ENCODE data around the gene DNAAF5. TPM values are rescaled to one million over a fixed set of nuclear protein-coding genes. Genes with fewer than 3 reads are reported as not detected.

Gene DNAAF5
- total and polyA plus RNA-seq, 8 donors = 6.7 to 210 (median 22.4) TPM

GRCh38 chr7:772392-772791 lies 45.9 kb downstream of the DNAAF5 start:
- DNase-seq = no peak
- peaks cover 22 to 47% (median 30%) of the 10 kb centered on the region in 4 donors for H3K4me1 ChIP-seq
- no peak overlapping the region for H3K4me3 ChIP-seq
- H3K9me3 ChIP-seq = no peaks in the 10 kb centered on the region
- intact Hi-C loops (cut with DNase I; ENCODE audit: low total_unique reads) = loop anchor here (10.0 kb wide), 1 partner anchor 448 kb away; no protein-coding TSS in a partner anchor
- no peaks in the 10 kb centered on the region for H3K27me3 ChIP-seq
- 88 to 96% (median 91%) methylated on average over 13 of the region's 13 CpGs for WGBS, 5 donors
- TF ChIP-seq POLR2AphosphoS5 (IDR thresholded peaks at IDR 0.05) = no peak
- TF ChIP-seq CTCF (IDR thresholded peaks at IDR 0.05) = no peak
- TF ChIP-seq EP300 (IDR thresholded peaks at IDR 0.05) = no peak
- TF ChIP-seq POLR2A (IDR thresholded peaks at IDR 0.05) = no peak
- peak overlapping the region in 3 of 5 donors; percentile 73 to 90 (median 82) for H3K27ac ChIP-seq
- peaks cover 0 to 68% (median 58%) of the 10 kb centered on the region in 4 donors for H3K36me3 ChIP-seq

DNA sequence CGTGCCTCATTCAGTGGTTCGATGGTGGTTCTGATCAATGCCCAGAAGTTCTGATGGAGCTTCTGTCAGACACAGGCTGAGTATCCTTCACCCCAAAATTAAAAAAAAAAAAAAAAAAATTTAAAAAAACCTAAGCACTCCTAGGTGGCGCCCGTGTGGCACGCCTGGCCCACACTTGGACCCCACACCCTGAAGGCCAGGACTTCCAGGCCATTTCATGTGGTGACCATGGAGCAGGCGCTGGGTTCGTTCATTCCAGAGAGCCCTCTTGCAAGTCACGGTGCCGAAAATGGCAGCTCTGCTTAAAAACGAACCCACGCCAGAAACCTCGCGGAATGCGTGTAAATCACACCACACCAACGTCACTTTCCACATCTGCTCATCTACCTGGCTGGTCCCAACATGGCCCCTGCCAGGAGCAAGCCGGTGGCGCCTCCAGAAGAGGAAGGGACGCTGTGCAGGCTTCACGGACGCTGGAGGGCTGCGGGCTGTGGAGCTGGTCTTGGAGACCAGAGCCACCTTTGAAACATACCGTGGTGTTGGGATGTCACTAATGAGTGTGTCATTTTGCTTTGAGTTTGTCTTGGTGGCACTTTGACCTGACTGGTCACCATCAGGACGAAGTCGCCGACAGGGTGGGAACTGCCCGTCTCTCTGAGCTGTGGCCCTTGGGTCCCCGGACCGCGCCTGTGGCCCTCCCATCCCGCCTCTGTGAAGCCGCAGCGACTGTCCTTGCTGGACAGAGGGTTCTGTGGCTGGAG lies 46.5 kb downstream of the DNAAF5 start:
- no peaks in the 10 kb centered on the region for H3K27me3 ChIP-seq
- H3K9me3 ChIP-seq = no peaks in the 10 kb centered on the region
- TF ChIP-seq CTCF (IDR thresholded peaks at IDR 0.05) = no peak
- TF ChIP-seq EP300 (IDR thresholded peaks at IDR 0.05) = no peak
- TF ChIP-seq POLR2AphosphoS5 (IDR thresholded peaks at IDR 0.05) = no peak
- TF ChIP-seq POLR2A (IDR thresholded peaks at IDR 0.05) = no peak
- peaks cover 0 to 68% (median 64%) of the 10 kb centered on the region in 4 donors for H3K36me3 ChIP-seq
- H3K27ac ChIP-seq = peak overlapping the region in 1 of 5 donors; percentile 90
- no peak overlapping the region for H3K4me3 ChIP-seq
- H3K4me1 ChIP-seq = peaks cover 22 to 47% (median 30%) of the 10 kb centered on the region in 4 donors
- 93 to 95% (median 94%) methylated on average over 32 of the region's 32 CpGs for WGBS, 5 donors
- DNase-seq = no peak
- intact Hi-C loops (cut with DNase I; ENCODE audit: low total_unique reads) = loop anchor here (10.0 kb wide), 1 partner anchor 448 kb away; no protein-coding TSS in a partner anchor

DNA sequence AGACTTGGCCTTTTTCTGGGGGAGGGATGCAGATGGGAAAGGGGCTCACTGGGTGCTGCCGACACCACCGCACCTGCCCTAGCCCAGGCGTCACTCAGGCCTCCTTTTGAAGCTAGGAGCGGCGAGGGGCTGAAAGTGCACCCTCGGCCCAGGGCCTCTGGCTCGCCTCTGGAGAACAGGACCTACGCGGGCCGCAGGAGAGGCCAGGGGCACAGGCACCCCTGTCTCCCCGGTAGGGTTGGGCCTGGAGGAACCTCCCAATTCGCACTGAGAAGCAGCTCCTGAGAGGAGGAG lies 47.1 kb downstream of the DNAAF5 start:
- H3K27ac ChIP-seq = peak overlapping the region in 1 of 5 donors; percentile 90
- peaks cover 0 to 73% (median 66%) of the 10 kb centered on the region in 4 donors for H3K36me3 ChIP-seq
- H3K9me3 ChIP-seq = no peaks in the 10 kb centered on the region
- H3K4me1 ChIP-seq = peaks cover 22 to 46% (median 30%) of the 10 kb centered on the region in 4 donors
- DNase-seq = no peak
- 95 to 99% (median 97%) methylated on average over 9 to 12 of the region's 12 CpGs for WGBS, 5 donors
- no peaks in the 10 kb centered on the region for H3K27me3 ChIP-seq
- no peak overlapping the region for H3K4me3 ChIP-seq
- intact Hi-C loops (cut with DNase I; ENCODE audit: low total_unique reads) = loop anchor here (10.0 kb wide), 1 partner anchor 449 kb away; no protein-coding TSS in a partner anchor
- TF ChIP-seq POLR2AphosphoS5 (IDR thresholded peaks at IDR 0.05) (no peak), CTCF (IDR thresholded peaks at IDR 0.05) (no peak), EP300 (IDR thresholded peaks at IDR 0.05) (no peak), POLR2A (IDR thresholded peaks at IDR 0.05) (no peak)

- TF ChIP-seq EP300 (IDR thresholded peaks at IDR 0.05) = no peak
- TF ChIP-seq POLR2AphosphoS5 (IDR thresholded peaks at IDR 0.05) = peak in 1 of 3 donors; percentile 67
- no peak for TF ChIP-seq POLR2A (IDR thresholded peaks at IDR 0.05)
- TF ChIP-seq CTCF (IDR thresholded peaks at IDR 0.05) = peak in 5 of 7 experiments; percentile 85 to 93 (median 92)
- peak; percentile 72 to 84 for DNase-seq
- no peak overlapping the region for H3K4me3 ChIP-seq
- intact Hi-C loops (cut with DNase I; ENCODE audit: low total_unique reads) = loop anchor here (10.0 kb wide), 1 partner anchor 450 kb away; no protein-coding TSS in a partner anchor
- H3K27ac ChIP-seq = peak overlapping the region in 1 of 5 donors; percentile 90
- no peaks in the 10 kb centered on the region for H3K9me3 ChIP-seq
- no peaks in the 10 kb centered on the region for H3K27me3 ChIP-seq
- peaks cover 22 to 46% (median 31%) of the 10 kb centered on the region in 4 donors for H3K4me1 ChIP-seq
- peaks cover 0 to 78% (median 71%) of the 10 kb centered on the region in 4 donors for H3K36me3 ChIP-seq
- WGBS, 5 donors = 61 to 77% (median 70%) methylated on average over 39 to 65 of the region's 65 CpGs
These were observed 47.9 kb downstream of the DNAAF5 start for GRCh38 chr7:774161-775109.
